Duodenal mucosa (tissue), 2 donors: ENCODE measurements around the gene MED15.

Source experiments
- H3K27ac ChIP-seq: one replicate; pipeline ENCODE4 v1.7.0; 2013; ENCODE audit warnings: low read depth, low read length
- H3K27me3 ChIP-seq, 2 donors: one replicate each; pipeline ENCODE4 v1.7.0; 2013; ENCODE audit warnings: low read length in 2 of 2, control low read depth in 1 of 2; ENCODE audit not compliant: insufficient read depth in 2 of 2, control insufficient read depth in 1 of 2
- H3K36me3 ChIP-seq, 2 donors: one replicate each; pipeline ENCODE4 v1.7.0; 2013; ENCODE audit warnings: low read length in 2 of 2, control low read depth in 1 of 2; ENCODE audit not compliant: insufficient read depth in 2 of 2, control insufficient read depth in 1 of 2
- H3K4me1 ChIP-seq, 2 donors: one replicate each; pipeline ENCODE4 v1.7.0; 2013; ENCODE audit warnings: low read length in 2 of 2, control low read depth in 1 of 2; ENCODE audit not compliant: insufficient read depth in 2 of 2, control insufficient read depth in 1 of 2
- H3K4me3 ChIP-seq, 2 donors: one replicate each; pipeline ENCODE4 v1.7.0; 2013; ENCODE audit warnings: low read length in 2 of 2, low read depth in 1 of 2
- H3K9ac ChIP-seq, 2 donors: one replicate each; pipeline ENCODE4 v1.7.0; 2013; ENCODE audit warnings: low read length in 2 of 2, low read depth in 1 of 2
- H3K9me3 ChIP-seq, 2 donors: one replicate each; pipeline ENCODE4 v1.7.0; 2013; ENCODE audit warnings: low read length in 2 of 2, control low read depth in 1 of 2; ENCODE audit not compliant: control insufficient read depth in 1 of 2

MED15 gene

DNA sequence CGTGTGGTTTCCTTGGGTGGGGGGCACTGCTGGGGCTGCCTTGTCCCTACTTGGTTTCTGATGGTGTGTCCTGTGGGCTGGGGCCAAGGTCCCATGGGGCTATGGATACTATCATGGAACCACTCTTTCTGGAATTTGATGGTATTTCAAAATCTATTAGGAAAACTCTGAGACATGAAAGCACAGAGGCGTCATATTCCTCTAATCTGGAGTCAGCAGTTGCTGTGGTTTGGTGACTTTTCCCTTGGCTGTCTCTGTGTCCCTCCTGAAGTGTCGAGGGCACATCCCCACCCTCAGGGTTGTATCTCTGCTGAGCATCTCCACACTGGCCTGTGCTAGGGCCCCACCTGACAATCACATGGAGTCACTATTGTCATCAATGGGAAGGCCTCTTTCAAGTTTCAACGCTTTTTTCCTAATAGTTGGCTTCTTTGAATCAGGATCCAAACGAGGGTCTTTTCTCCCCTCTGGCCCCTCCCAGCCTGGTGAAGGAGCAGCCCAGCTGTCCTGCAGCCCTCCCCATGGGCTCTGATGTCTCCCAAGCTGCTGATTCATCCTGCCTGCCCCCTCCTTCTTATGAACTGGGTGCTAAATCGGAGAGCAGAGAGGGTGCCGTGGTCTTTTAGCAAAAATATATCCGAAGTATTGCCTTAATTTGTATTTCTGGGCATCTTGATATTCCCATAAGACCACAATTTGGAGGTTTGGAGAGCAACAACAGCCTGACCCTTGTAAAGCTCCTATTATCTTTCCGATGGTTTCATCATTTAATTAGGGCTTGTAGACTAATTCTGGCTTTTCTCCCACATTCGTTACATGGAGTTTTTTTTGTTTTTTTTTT lies 38.5 kb downstream of the MED15 start:
- H3K36me3 ChIP-seq: peaks cover 0 to 17% of the 10 kb centered on the region in 2 donors
- no peaks in the 10 kb centered on the region for H3K9me3 ChIP-seq
- no peak overlapping the region for H3K9ac ChIP-seq
- H3K27ac ChIP-seq: no peak overlapping the region
- no peaks in the 10 kb centered on the region for H3K27me3 ChIP-seq
- H3K4me3 ChIP-seq: no peak overlapping the region
- peaks cover 14 to 20% of the 10 kb centered on the region in 2 donors for H3K4me1 ChIP-seq

- Histone ChIP-seq H3K9ac (no peak overlapping the region), H3K27me3 (no peaks in the 10 kb centered on the region), H3K36me3 (peaks cover 3 to 22% of the 10 kb centered on the region in 2 donors), H3K9me3 (no peaks in the 10 kb centered on the region), H3K27ac (no peak overlapping the region), H3K4me1 (peaks cover 17 to 26% of the 10 kb centered on the region in 2 donors), H3K4me3 (no peak overlapping the region)
Observed at GRCh38 chr22:20546541-20546950, 39.1 kb downstream of the MED15 start.

GRCh38 chr22:20547029-20547428 lies 39.6 kb downstream of the MED15 start:
- H3K4me1 ChIP-seq: peaks cover 21 to 31% of the 10 kb centered on the region in 2 donors
- no peaks in the 10 kb centered on the region for H3K9me3 ChIP-seq
- H3K4me3 ChIP-seq: no peak overlapping the region
- H3K9ac ChIP-seq: no peak overlapping the region
- H3K27me3 ChIP-seq: no peaks in the 10 kb centered on the region
- H3K36me3 ChIP-seq: peaks cover 8 to 24% of the 10 kb centered on the region in 2 donors
- no peak overlapping the region for H3K27ac ChIP-seq

- H3K4me1 ChIP-seq: peaks cover 31 to 41% of the 10 kb centered on the region in 2 donors
- H3K27ac ChIP-seq: no peak overlapping the region
- no peak overlapping the region for H3K4me3 ChIP-seq
- no peaks in the 10 kb centered on the region for H3K27me3 ChIP-seq
- no peak overlapping the region for H3K9ac ChIP-seq
- H3K9me3 ChIP-seq: no peaks in the 10 kb centered on the region
- peaks cover 13 to 39% of the 10 kb centered on the region in 2 donors for H3K36me3 ChIP-seq
Observed at GRCh38 chr22:20548806-20549205, 41.4 kb downstream of the MED15 start.

- Histone ChIP-seq H3K36me3 (peaks cover 19 to 45% of the 10 kb centered on the region in 2 donors), H3K4me3 (no peak overlapping the region), H3K27ac (no peak overlapping the region), H3K27me3 (no peaks in the 10 kb centered on the region), H3K9me3 (no peaks in the 10 kb centered on the region), H3K9ac (no peak overlapping the region), H3K4me1 (peaks cover 34 to 47% of the 10 kb centered on the region in 2 donors)
Observed at GRCh38 chr22:20549232-20549841, 41.9 kb downstream of the MED15 start.

- peaks cover 34 to 48% of the 10 kb centered on the region in 2 donors for H3K4me1 ChIP-seq
- no peaks in the 10 kb centered on the region for H3K27me3 ChIP-seq
- H3K36me3 ChIP-seq: peaks cover 26 to 46% of the 10 kb centered on the region in 2 donors
- peak overlapping the region in 1 of 2 donors; percentile 44 for H3K9ac ChIP-seq
- no peak overlapping the region for H3K4me3 ChIP-seq
- peak overlapping the region; percentile 67 for H3K27ac ChIP-seq
- no peaks in the 10 kb centered on the region for H3K9me3 ChIP-seq
Observed at GRCh38 chr22:20550057-20550817, 42.8 kb downstream of the MED15 start.

DNA sequence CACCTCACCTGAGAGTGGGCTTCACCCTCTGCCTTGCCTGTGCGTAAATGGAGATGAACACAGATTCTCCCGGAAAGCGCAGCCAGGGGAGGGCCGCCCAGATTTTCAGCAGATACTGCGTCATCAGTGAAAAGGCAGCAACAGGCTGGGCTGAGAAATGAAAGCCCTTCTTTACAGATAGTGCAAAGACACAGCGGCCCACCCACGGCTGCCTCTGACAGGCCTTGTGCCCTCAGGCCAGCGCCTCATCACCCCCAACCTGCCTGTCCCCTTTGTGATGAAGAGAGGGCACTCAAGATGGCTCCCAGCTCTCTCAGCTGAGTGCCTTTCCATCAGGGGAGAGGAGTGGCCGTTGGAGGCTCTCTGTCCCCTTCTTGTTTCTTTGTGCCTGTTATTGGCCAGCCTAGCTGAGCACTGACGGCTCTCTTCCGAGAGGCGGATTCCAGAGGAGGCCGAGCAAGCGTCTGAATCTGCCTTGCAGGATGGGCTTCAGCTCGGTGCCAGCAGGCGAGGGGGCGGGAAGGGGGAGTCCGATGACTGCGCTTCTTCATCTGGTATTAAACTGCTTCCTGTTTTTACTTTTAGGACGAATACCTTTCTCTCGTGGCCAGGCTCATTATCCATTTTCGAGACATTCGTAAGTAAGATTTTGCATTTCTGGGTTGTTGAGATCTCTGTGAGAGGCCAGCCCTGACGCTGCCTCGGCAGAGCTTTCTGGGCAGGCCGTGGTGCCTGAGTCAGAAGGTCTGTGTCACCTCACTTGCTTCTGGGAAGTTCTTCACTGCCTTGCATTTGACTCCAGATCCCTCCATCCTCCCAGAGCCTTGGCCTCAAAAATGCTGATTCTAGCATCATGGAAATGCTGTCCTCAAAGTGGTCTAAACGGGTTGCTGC lies 43.7 kb downstream of the MED15 start:
- Histone ChIP-seq H3K27me3 (no peaks in the 10 kb centered on the region), H3K27ac (peak overlapping the region; percentile 67), H3K36me3 (peaks cover 26 to 52% of the 10 kb centered on the region in 2 donors), H3K4me1 (peaks cover 34 to 50% of the 10 kb centered on the region in 2 donors), H3K9ac (peak overlapping the region; percentile 19 to 44), H3K9me3 (no peaks in the 10 kb centered on the region), H3K4me3 (no peak overlapping the region)

GRCh38 chr22:20551805-20552442 lies 44.5 kb downstream of the MED15 start:
- Histone ChIP-seq H3K4me1 (peaks cover 37 to 52% of the 10 kb centered on the region in 2 donors), H3K27ac (peak overlapping the region; percentile 28), H3K9me3 (no peaks in the 10 kb centered on the region), H3K36me3 (peaks cover 26 to 58% of the 10 kb centered on the region in 2 donors), H3K9ac (peak overlapping the region in 1 of 2 donors; percentile 19), H3K27me3 (no peaks in the 10 kb centered on the region), H3K4me3 (no peak overlapping the region)
